H9 (cell line): ENCODE data around the gene SPIN2B. TPM values are rescaled to one million over a fixed set of nuclear protein-coding genes. Genes with fewer than 3 reads are reported as not detected.

ENCODE experiments used
- DNase-seq: peaks from one replicate; pipeline ENCODE4 v3.0.0-alpha.2; 2017
- H2AFZ ChIP-seq: one replicate; pipeline ENCODE4 v1.6.1; 2013; ENCODE audit warnings: mild to moderate bottlenecking, low read length, control low read depth, moderate library complexity
- H2AK5ac ChIP-seq: 2 replicates; pipeline ENCODE4 v1.6.1; 2013; ENCODE audit warnings: low read length, control low read depth, mixed read lengths; ENCODE audit not compliant: insufficient read length
- H2BK120ac ChIP-seq: one replicate; pipeline ENCODE4 v1.6.1; 2013; ENCODE audit warnings: low read depth, mild to moderate bottlenecking, low read length, control low read depth, inconsistent platforms; ENCODE audit not compliant: poor library complexity, severe bottlenecking
- H2BK12ac ChIP-seq: 2 replicates; pipeline ENCODE4 v1.6.1; 2013; ENCODE audit warnings: low read length, control low read depth, mixed read lengths, low read depth; ENCODE audit not compliant: insufficient read length
- H2BK15ac ChIP-seq: 2 replicates; pipeline ENCODE4 v1.6.1; 2013; ENCODE audit warnings: low read depth, low read length, control low read depth
- H2BK20ac ChIP-seq: one replicate; pipeline ENCODE4 v1.6.1; 2013; ENCODE audit warnings: low read depth, mild to moderate bottlenecking, low read length, control low read depth, inconsistent platforms; ENCODE audit not compliant: poor library complexity, severe bottlenecking
- H2BK5ac ChIP-seq: 2 replicates; pipeline ENCODE4 v1.6.1; 2013; ENCODE audit warnings: low read length, control low read depth, mixed read lengths; ENCODE audit not compliant: insufficient read length
- H3K14ac ChIP-seq: 2 replicates; pipeline ENCODE4 v1.6.1; 2013; ENCODE audit warnings: low read length, control low read depth; ENCODE audit not compliant: insufficient read depth
- H3K18ac ChIP-seq: 2 replicates; pipeline ENCODE4 v1.6.1; 2013; ENCODE audit warnings: low read depth, mild to moderate bottlenecking, mixed read lengths, low read length, control low read depth; ENCODE audit not compliant: insufficient read length
- H3K23ac ChIP-seq: 2 replicates; pipeline ENCODE4 v1.6.1; 2013; ENCODE audit warnings: low read length, control low read depth, mixed read lengths, low read depth; ENCODE audit not compliant: insufficient read length
- H3K23me2 ChIP-seq: 2 replicates; pipeline ENCODE4 v1.6.1; 2013; ENCODE audit warnings: low read depth, mild to moderate bottlenecking, mixed read lengths, low read length, control low read depth; ENCODE audit not compliant: insufficient read length, poor library complexity, severe bottlenecking
- H3K27ac ChIP-seq: 2 replicates; pipeline ENCODE4 v1.5.1; 2013; ENCODE audit warnings: low read length, control low read depth, mixed read lengths, low read depth; ENCODE audit not compliant: insufficient read length
- H3K27me3 ChIP-seq: 2 replicates; pipeline ENCODE4 v1.6.1; 2013; ENCODE audit warnings: low read length, control low read depth, inconsistent platforms; ENCODE audit not compliant: insufficient read depth
- H3K4ac ChIP-seq: 2 replicates; pipeline ENCODE4 v1.6.1; 2013; ENCODE audit warnings: low read depth, mild to moderate bottlenecking, control low read depth, inconsistent platforms, low read length, moderate library complexity
- H3K4me1 ChIP-seq: 2 replicates; pipeline ENCODE4 v1.6.1; 2013; ENCODE audit warnings: low read length, control low read depth, inconsistent platforms; ENCODE audit not compliant: insufficient read depth
- H3K4me2 ChIP-seq: 2 replicates; pipeline ENCODE4 v1.6.1; 2013; ENCODE audit warnings: low read length, control low read depth, mixed read lengths; ENCODE audit not compliant: insufficient read length, insufficient read depth
- H3K56ac ChIP-seq: 2 replicates; pipeline ENCODE4 v1.6.1; 2013; ENCODE audit warnings: low read depth, mild to moderate bottlenecking, mixed read lengths, low read length, control low read depth; ENCODE audit not compliant: insufficient read length
- H3K79me1 ChIP-seq: 2 replicates; pipeline ENCODE4 v1.6.1; 2013; ENCODE audit warnings: low read depth, mild to moderate bottlenecking, moderate library complexity, low read length, control low read depth, inconsistent platforms; ENCODE audit not compliant: insufficient read depth, poor library complexity, severe bottlenecking
- H3K79me2 ChIP-seq: 2 replicates; pipeline ENCODE4 v1.6.1; 2013; ENCODE audit warnings: low read length, control low read depth, inconsistent platforms; ENCODE audit not compliant: insufficient read depth
- H3K9ac ChIP-seq: 2 replicates; pipeline ENCODE4 v1.6.1; 2013; ENCODE audit warnings: low read length, control low read depth, mixed read lengths; ENCODE audit not compliant: insufficient read length; ENCODE audit errors: extremely low read depth
- H3K9me3 ChIP-seq: one replicate; pipeline ENCODE4 v1.6.1; 2013; ENCODE audit warnings: low read depth, low read length, inconsistent platforms; ENCODE audit not compliant: control insufficient read depth
- H3T11ph ChIP-seq: one replicate; pipeline ENCODE4 v1.6.1; 2013; ENCODE audit warnings: mild to moderate bottlenecking, low read length, control low read depth, inconsistent platforms
- H4K20me1 ChIP-seq: one replicate; pipeline ENCODE4 v1.6.1; 2013; ENCODE audit not compliant: control insufficient read depth, insufficient read length, insufficient read depth
- H4K5ac ChIP-seq: 2 replicates; pipeline ENCODE4 v1.6.1; 2013; ENCODE audit warnings: low read depth, mild to moderate bottlenecking, mixed read lengths, low read length, control low read depth; ENCODE audit not compliant: insufficient read length
- H4K8ac ChIP-seq: replicated peaks from 2 replicates; pipeline ENCODE4 v1.6.1; 2013; ENCODE audit warnings: low read length, control low read depth, mixed read lengths, low read depth; ENCODE audit not compliant: insufficient read length
- H4K91ac ChIP-seq: 2 replicates; pipeline ENCODE4 v1.6.1; 2013; ENCODE audit warnings: low read depth, mild to moderate bottlenecking, moderate library complexity, mixed read lengths, low read length, control low read depth; ENCODE audit not compliant: insufficient read length
- H3K27ac Mint-ChIP-seq, 3 experiments: 2 replicates in 2 of 3; 3 replicates in 1 of 3; pipeline ENCODE4 v1.8.0; 2020 to 2021; ENCODE audit warnings: mixed read lengths in 3 of 3, mild to moderate bottlenecking in 1 of 3, moderate library complexity in 1 of 3
- H3K27me3 Mint-ChIP-seq: 2 replicates; pipeline ENCODE4 v1.8.0; 2021; ENCODE audit warnings: low read depth, mild to moderate bottlenecking, moderate library complexity, mixed read lengths
- H3K36me3 Mint-ChIP-seq, 3 experiments: 2 replicates in 2 of 3; 3 replicates in 1 of 3; pipeline ENCODE4 v1.8.0; 2020 to 2021; ENCODE audit warnings: low read depth in 3 of 3, mixed read lengths in 3 of 3; ENCODE audit not compliant: insufficient read depth in 1 of 3
- H3K4me1 Mint-ChIP-seq, 2 experiments: 2 replicates each; pipeline ENCODE4 v1.8.0; 2020; ENCODE audit warnings: mixed read lengths in 2 of 2
- H3K4me3 Mint-ChIP-seq, 2 experiments: 2 replicates in 1 of 2; 3 replicates in 1 of 2; pipeline ENCODE4 v1.8.0; 2020 to 2021; ENCODE audit warnings: mild to moderate bottlenecking in 2 of 2, mixed read lengths in 2 of 2, moderate library complexity in 1 of 2
- H3K9me3 Mint-ChIP-seq, 2 experiments: 2 replicates in 1 of 2; 3 replicates in 1 of 2; pipeline ENCODE4 v1.8.0; 2020; ENCODE audit warnings: mild to moderate bottlenecking in 2 of 2, mixed read lengths in 2 of 2, moderate library complexity in 1 of 2
- CTCF ChIP-seq: fragments of 200-600 bp; sonication (generic); conservative IDR thresholded peaks from 3 replicates; pipeline ENCODE4 v1.8.0; 2021; ENCODE audit warnings: antibody characterized with exemption, mild to moderate bottlenecking
- WGBS: extraction: QIAGEN DNeasy Blood & Tissue Kit; methylation state at CpG from one replicate; pipeline ENCODE4 v1.1.7; 2013; ENCODE audit warnings: missing lambda C conversion rate, low lambda C conversion rate, mixed read lengths; ENCODE audit not compliant: insufficient read length; ENCODE audit errors: extremely low coverage; 5-methylcytosine and 5-hydroxymethylcytosine counted together
- total RNA-seq: library from RNA; stranded (reverse); gene quantifications from 2 replicates; pipeline ENCODE4 v1.2.1, GENCODE V29; 2021

Gene SPIN2B
- total RNA-seq, 1 experiment from 2014 or later: 15.0 TPM

GRCh38 chrX:57134702-57135101, 13.4 kb upstream of the SPIN2B start:
- Histone ChIP-seq H3K23me2 (peaks cover 3% of the 10 kb centered on the region), H4K20me1 (no peaks in the 10 kb centered on the region), H3T11ph (no peak overlapping the region), H3K4me2 (no peak overlapping the region), H3K79me1 (no peaks in the 10 kb centered on the region), H2BK120ac (no peak overlapping the region), H3K27ac (no peak overlapping the region), H3K79me2 (no peaks in the 10 kb centered on the region), H2BK15ac (no peak overlapping the region), H4K8ac (no peak overlapping the region), H4K91ac (no peak overlapping the region), H3K23ac (no peak overlapping the region), H2BK5ac (no peak overlapping the region), H2BK20ac (no peak overlapping the region), H3K56ac (no peak overlapping the region), H2AFZ (no peak overlapping the region), H3K9me3 (peaks cover 9% of the 10 kb centered on the region), H3K4me1 (no peaks in the 10 kb centered on the region), H2BK12ac (no peak overlapping the region), H3K4ac (no peak overlapping the region), H2AK5ac (no peak overlapping the region), H3K9ac (no peak overlapping the region), H3K27me3 (no peaks in the 10 kb centered on the region), H3K14ac (no peak overlapping the region), H4K5ac (no peak overlapping the region), H3K18ac (no peak overlapping the region)
- DNase-seq: no peak
- Mint-ChIP-seq H3K4me1 (peaks cover 14 to 22% of the 10 kb centered on the region in 2 experiments), H3K4me3 (no peak overlapping the region), H3K27me3 (peaks cover 3% of the 10 kb centered on the region; the same call in 1 of the 2 replicates), H3K9me3 (peaks cover 49 to 67% of the 10 kb centered on the region in 2 experiments), H3K27ac (no peak overlapping the region; a peak in 1 of 7 replicates), H3K36me3 (peaks cover 0 to 24% (median 19%) of the 10 kb centered on the region in 3 experiments; a peak in 6 of 7 replicates)
- no CpG with 5 or more reads among the region's 3 CpGs for WGBS
- TF ChIP-seq CTCF: no peak
